Measurements from ENCODE around the gene GREB1L.

Gene GREB1L

DNA sequence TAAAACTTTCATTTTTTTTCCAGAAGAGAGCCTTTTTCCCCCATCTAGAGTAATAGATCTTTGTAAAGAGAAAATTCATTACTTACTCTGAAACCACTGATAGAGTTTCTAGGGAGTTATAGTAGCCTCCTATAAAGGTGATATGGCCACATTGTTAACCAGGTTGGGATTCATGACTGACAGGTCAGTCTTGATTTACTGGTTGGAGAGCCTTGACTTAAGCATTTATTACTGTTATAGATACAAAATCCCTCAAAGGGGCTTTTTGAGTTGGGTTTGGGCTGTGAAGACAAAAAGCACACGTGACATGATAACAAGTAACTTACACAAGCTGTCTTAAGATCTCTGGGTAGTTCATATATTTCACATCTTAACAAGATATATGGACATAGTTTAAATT is 141.0 kb downstream of the GREB1L start:
- DNase-seq, result no peak

DNA sequence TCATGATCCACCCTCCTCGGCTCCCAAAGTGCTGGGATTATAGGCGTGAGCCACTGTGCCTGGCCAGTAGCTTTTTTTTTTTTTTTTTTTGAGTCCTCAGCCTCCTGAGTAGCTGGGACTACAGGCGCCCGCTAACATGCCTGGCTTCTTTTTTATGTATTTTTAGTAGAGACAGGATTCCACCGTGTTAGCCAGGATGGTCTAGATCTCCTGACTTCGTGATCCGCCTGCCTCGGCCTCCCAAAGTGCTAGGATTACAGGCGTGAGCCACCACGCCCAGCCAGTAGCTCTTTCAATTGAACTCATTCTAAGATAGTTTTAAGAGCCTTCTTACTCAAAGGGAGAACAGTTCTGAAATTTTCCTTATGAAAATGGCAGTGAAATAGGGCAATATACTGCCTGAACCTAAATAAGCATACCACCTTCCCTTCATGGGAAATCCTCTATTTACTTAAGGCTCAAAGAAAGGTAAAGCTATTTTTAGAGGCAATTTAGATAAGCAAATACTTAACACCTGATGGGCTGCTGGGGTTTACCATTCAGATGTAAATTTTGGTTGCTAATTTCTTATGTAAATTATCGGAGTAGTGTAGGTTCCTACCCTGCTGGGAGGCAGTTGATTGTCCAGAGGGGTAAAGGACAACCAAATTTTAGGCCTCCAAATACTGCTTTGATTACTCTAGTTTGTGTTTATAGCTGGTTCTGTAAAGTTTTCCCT is 144.7 kb downstream of the GREB1L start:
- no peak for DNase-seq

DNA sequence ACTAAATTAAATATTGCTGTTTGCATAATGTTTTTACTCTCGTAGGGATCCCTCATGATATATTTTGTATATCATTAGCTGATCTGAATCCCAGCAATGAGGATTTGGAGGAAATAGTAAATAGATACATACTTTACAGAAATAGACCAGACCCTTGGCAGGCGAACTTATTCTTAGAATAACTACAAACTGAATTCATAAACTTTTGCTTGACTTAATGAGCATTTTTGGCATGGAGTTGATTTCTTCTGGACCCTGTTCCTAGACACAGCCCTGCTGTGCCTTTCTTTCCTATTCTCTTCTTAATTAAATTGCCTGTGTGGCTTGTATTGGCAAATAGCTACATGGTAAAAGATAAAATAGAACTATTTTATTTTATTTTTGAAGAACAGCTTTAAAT is 145.9 kb downstream of the GREB1L start:
- DNase-seq, result no peak

DNA sequence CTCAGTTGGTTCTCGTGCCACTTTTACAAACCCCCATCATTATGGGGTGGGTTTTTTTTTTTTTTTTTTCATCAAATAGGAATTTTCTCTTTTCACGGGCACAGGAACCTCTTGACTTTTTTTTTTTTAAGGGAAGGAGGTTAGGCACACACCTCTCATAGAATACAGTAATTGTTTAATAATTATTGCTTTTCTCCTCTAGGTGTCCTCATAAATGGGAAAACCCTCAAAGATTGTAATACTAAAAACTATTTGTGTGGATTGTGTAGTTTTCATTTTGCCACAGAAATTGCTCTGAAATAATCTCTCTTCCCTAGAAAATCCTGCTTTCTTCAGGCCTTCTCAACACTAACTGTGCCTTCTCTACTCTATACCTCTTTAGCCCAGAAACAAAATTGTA is 147.3 kb downstream of the GREB1L start:
- DNase-seq, result no peak

DNA sequence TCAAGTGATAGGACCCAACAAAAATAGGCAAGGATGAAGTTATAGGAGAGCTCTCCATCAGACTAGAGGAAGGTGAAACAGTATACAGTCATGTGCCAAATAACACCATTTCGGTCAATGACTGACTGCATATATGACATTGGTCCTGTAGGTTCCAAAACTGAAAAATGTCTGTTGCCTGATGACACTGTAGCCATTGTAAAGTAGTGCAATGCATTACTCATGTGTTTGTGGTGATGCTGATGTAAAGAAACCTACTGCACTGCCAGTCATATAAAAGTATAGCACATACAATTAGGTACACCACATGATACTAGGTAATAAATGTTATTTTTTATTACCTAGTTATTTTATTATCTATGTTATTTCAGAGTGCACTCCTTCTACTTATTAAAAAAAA is 147.9 kb downstream of the GREB1L start:
- DNase-seq, result no peak

DNA sequence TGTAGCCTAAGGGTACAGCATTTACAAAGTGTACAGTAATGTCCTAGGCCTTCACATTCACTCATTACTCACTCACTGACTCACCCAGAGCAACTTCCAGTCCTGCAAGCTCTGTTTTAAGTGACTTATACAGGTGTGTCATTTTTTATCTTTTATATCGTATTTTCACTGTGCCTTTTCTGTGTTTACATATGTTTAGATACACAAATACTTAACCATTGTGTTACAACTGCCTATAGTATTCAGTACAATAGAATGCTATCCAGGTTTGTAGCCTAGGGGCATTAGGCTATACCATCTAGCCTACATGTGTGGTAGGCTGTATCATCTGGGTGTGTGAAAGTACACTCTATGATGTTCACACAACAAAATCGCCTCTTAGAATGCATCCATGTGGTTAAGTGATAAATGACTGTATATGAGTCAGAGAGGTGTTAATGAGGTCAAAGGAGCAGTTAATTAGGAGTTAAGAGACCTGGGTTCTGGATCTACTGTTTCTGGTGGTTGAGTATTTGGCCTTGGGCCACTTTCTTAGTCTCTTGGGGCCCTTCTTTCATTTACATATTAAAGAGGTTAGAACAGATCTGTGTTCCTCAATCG is 149.1 kb downstream of the GREB1L start:
- no peak for DNase-seq

DNA sequence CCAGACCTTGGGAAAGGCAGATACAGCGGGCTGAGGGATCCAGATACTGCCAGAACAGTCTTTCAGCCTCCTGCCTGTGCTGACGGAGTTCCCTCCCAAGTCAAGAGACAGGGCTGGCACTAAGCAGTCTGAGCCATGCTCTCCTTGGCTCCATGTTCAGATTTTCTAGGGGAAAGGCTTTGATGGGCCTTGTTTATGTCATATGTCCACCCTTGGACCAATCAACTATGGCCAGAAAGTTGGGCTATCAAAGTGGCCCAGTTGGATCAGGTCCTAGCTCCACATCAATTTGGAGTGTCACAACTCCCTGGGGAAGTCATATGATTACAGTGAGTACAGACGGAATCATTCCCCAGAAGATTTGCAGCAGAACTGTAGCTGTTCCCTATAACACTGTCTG is 152.0 kb downstream of the GREB1L start:
- DNase-seq, result no peak

DNA sequence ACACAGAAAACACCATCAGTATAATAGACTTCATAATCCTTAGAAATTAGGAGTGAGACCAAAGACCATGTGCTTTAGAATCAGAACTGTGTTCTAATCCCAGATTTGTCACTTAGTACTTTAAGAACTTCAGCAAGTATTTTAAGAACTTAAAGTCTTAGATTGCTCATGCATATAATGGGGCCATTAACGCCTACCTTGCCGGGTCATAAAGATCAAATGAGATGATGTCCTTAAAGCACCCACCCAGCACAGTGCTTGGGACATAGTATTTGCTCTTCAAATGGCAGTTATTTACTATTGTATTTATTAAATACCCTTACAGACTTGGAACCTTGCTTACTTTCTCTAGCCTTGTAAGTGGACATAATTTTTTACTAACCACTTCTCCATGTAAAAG is 156.1 kb downstream of the GREB1L start:
- DNase-seq, result no peak

DNA sequence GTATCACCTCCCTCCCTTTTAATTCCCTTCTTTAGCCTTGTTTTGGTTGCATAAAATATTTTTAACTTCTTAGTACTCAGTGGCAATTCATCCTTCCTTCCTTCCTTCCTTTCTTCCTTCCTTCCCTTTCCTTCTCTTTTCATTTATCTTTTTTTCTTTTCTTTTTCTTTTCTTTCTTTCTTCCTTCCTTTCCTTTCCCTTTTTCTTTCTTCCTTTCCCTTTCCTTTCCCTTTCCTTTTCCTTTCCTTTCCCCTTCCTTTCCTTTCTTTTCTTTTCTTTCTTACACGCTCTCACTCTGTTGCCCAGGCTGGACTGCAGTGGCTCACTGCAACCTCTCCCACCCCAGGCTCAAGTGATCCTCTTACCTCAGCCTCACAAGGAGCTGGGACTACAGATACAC is 160.2 kb downstream of the GREB1L start:
- DNase-seq, result no peak

DNA sequence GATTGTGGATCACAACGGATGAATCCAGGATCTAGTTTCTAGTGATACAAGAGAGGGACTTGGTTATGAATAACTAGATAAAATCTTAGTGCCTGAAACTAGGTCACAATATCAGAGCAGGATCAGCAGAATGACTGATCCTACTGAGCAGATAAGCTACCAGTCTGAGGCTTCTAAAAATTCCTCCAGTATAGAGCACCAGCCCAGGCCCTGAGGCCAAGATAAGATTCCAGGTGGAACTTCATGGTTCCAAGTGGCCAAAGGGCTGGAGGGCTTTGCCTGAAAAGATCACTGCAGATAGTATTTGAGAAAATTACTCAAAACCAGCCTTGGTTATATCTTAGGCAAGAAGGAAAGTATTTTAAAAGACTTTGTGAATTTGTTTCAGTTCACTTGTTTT is 162.4 kb downstream of the GREB1L start:
- no peak for DNase-seq

DNA sequence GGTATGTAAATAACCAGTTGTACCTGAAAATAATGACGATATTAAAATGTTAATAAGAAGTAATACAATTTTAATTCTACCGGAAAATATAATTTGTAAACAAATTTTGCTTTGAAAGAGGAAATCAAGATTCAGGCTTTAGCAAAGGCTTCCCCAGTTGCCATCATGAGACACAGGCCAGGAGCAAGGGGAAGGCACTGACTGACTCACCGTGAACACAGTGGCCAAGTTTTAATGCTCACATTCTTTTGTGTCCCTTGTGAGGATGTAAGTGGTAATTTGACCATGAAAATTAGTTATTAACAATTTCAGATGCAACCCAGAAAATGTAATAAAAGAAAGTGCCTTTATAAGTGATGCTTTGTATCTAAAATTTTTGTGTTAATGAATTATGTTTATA is 164.1 kb downstream of the GREB1L start:
- DNase-seq, result no peak

DNA sequence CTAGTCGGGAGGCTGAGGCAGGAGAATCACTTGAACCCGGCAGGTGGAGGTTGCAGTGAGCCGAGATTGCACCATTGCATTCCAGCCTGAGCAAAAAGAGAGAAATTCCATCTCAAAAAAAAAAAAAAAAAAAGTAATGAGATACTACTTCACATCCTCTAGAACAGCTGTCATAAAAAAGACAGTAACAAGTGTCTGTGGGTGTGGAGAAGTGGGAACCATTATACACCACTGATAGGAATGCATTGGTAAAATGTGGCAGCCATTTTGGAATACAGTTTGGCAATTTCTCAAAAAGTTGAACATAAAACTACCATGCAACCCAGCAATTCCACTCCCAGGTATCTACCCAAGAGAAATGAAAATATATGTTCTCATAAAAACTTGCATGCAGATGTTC is 166.6 kb downstream of the GREB1L start:
- DNase-seq, result no peak

DNA sequence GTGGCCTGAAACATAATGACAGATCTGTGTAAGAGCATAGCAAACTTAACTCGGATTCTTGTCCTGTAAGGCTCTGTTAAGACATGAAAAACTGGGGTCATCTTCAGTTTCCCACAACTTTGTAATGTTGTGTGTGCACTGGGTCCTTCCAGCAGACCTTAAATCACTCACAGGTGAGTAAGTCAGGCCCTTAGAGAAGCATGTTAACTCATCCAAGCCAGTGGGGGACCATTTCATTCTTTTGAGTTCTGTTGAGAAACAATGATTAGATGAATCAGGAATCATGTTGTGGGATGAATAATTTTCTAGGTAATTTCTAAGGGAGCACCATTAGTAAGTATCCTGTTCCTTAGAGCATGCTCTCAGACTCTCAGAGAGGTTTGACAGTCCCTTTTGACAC is 191.4 kb downstream of the GREB1L start:
- no peak for DNase-seq

DNA sequence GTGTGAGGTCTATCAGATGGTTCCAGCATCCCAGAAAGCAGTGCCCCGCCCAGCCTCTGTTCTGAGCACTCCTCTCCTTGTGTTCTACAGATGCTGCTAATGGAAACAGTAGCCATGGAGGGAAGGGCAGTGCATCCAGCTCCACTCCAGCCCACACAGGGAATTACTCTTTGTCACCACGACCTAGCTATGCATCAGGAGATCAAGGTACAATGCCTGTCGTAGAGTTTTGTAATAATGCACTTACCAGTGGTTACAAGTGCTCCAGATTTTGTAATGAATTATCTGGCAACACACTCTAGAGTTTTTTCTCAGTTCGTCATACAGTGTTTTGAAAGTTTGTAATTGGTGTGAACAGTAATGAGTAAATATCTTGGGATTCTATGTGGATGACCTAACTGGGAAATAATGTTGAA is 197.4 kb downstream of the GREB1L start:
- no peak for DNase-seq

DNA sequence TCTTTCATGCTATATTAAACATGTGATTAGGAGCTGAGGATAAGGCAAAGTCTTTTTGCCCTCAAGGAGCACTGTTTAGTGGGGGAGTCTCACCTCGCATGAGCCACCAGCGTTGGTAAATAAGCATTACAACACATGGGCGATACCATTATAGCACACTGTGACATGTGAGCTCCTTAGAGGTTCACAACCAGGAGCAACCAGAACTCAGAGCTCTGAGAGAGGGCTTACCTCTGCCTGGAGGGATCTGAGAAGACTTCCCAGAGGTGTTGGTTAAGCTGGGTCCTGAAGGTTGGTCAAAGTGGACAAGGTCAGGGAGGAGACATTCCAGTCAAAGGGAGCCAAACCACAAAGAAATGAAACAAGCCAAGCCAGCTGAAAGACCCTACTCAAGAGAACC is 199.6 kb downstream of the GREB1L start:
- DNase-seq, result no peak

DNA sequence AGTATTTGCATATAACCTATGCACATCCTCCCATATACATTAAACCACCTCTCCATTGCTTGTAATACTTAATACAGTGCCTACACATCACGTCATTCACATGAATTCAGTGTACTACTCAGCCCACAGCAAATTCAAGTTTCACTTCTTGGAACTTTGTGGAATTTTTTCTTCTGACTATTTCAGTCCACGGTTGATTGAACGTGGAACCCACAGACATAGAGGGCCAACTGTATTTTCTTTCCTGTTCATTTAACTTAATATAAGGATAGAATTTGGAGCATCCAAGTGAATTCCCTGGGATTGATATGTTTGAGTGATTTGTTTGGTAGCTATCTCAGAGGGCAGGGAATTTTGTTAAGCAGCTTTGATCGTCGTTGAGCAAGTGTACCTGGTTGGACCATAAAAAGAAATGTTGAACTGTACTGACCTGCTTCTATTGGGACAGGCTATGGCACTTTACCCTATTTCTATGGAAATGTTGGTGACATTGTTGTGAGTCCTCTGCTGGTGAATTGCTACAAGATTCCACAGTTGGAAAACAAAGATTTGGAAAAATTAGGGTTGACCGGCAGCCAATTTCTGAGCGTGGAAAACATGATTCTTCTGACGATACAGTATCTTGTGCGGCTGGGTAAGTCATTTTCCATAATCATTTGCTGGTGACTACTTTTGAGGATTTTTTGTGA is 201.9 kb downstream of the GREB1L start:
- no peak for DNase-seq

DNA sequence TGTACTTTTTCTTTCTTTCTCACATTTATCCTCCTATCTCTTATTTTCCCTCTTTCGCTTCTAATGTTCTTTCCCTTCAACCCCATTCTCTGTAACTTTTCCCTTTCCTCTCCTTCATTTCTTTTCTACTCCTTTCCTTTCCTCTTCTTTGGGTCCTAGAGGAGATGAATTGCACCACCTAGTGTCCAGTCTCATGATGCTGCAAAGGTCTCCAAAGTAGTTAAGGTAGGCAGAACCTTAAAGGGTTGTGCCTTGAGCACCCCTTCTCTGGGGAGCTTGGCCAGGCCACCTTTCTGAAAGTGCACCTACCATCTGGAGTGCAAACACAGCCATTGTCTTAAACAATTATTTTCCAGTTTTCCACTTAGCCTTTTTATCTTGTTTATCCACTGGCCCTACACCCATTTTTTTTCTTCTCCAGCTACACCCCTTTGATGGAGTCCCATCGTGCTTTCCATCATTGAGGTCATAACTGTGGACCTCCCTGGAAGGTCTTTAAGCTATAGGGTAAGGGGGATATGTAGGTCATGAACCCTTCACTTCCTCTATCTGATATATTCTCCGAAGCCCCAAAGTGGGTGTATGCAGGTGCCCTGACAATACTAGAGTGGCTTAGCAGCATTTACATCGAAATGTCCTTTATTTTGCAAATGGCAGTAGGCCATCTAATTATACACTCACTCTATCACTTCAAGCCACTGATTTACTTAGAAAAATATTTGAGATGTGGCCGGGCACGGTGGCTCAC is 202.6 kb downstream of the GREB1L start:
- peak; percentile 79 for DNase-seq

DNA sequence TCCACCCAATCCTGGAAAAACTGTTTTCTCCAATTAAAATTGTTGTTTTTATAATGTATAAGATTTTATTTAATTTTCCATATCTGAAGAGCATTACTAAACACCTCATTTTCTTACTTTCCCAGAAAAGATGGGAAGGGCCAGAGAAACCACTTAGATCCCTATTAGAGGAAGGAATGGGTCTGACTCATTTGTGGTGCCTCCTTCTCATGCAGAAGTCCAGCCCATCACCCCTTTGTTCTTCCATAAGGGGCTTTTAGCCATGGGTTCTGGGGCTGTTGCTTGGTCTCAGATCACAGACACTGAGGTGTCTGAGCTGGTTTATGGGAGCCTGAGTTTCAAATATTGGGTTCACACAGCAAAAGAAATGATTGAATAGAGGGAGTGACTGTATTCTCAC is 206.3 kb downstream of the GREB1L start:
- no peak for DNase-seq

DNA sequence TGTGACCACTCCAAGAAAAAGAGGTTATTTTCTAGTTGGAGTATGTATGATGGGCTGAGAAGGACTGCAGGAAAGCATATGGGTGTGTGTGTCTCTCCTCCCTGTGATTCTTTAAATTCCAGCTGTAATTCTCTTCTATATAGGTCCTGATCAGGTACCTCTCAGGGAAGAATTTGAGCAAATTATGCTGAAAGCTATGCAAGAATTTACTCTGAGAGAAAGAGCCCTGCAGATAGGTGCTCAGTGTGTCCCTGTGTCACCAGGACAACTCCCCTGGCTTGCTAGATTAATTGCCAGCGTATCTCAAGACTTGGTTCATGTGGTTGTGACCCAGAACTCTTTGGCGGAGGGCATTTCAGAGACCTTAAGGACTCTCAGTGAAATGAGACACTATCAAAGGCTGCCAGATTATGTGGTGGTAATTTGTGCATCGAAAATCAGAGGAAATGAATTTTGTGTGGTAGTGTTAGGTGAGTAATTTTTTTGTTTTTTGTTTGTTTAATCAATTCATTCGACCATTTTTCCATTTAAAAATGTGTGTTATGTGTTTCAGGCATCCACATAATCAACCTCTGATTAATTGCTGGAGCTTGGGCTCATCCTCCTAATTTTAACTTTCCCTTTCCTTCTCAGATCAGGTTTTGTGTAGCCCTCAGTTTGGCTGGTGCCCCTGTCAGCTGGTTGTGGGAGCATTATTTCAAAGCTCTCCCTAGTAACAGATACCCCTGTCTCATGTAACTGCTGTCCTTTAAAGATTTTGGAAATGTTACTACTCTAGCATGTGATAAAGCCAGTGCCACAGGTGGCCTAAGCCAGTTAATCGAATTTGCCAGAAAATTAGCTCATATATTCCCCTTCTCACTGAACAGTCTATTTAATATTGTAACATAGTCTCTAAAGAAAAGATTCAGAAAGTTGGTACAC is 207.6 kb downstream of the GREB1L start:
- no peak for DNase-seq

DNA sequence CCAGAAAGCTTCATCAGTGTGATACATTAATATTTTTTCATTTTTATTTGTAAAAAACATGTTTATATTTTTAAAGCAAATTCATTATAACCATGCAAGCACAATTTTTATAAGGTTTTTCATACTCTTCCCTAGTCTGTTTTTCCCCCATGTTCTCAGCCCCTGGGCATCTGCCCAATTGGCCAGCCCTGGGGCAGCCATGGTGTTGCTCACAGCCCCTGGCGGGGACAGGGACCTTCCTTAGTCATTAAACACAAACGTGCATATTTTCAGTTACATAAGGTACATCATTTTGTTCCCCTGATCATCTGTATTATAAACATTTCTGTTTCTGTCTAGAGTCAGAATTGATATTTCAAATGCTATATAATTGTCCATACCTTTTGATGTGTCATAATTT is 208.5 kb downstream of the GREB1L start:
- DNase-seq, result no peak

DNA sequence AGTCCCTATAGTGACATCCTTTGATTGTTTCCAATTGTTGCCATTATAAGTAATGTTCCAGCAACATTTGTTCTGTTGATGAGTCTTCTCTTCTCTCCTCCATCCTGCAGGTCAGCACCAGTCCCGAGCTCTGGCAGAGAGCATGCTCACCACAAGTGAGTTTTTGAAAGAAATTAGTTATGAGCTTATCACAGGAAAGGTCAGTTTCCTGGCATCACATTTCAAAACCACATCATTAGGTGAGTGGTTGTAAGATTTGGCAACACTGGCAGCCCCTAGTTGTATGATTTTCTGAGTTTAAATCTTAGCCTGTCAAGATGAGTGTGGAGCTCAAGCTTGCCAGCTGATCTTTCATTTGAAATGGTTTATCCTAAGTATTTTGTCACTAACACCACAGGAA is 208.9 kb downstream of the GREB1L start:
- DNase-seq, result no peak

DNA sequence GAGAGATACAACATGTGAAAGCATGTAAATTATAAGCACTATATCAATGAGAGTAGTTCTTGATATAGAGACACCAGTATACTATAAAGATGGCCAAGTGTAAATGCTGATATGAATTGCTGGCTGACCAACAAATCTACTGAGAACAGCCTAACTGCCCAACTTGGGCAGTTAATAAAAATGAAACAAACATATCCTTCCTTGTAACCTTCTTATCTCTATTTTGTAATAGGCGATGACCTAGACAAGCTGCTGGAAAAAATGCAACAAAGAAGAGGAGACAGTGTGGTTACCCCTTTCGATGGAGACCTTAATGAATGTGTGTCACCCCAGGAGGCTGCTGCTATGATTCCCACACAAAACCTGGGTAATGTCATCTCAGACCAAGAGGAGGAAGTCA is 209.8 kb downstream of the GREB1L start:
- DNase-seq, result no peak

Measured in eye (tissue), 1 donor.